ENCODE measurements around the gene OR8K1.

The OR8K1 gene

DNA sequence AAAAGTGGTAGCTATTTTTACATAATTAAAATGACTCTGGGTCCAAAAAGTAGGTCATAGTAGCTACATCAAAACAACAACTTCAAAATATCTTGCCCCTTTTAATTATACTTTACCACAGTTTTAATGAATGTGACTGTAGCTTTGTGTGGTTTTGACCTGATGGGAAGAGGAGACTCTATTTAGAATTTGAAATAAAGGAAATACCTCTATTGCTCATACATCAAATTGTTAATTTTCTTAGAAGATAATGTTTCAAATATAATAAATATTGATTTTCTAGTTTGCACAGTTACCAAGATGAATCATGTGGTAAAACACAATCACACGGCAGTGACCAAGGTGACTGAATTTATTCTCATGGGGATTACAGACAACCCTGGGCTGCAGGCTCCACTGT lies at the start of gene OR8K1:
Gene OR8K1 (plus strand): TSS at position 301 of the 400 bp plus-strand sequence. CDS start 0 bp downstream, at position 301.
- H3K27me3 ChIP-seq = no peaks in the 10 kb centered on the region
- TF ChIP-seq Cebpa-rat (IDR thresholded peaks at IDR 0.05) = no peak
- no peak within 1 kb of the TSS for H3K9ac ChIP-seq
- H3K36me3 ChIP-seq = no peaks in the 10 kb centered on the region
- no peaks in the 10 kb centered on the region for H3K9me3 ChIP-seq (replicated peaks in 1 of 11)
- no peaks in the 10 kb centered on the region for H3K4me1 ChIP-seq
- no peaks in the 10 kb centered on the region for H4K20me1 ChIP-seq
- H3K27ac ChIP-seq = no peak within 1 kb of the TSS
- H3K4me3 ChIP-seq = no peak within 1 kb of the TSS
- H3K4me2 ChIP-seq = no peak within 1 kb of the TSS

DNA sequence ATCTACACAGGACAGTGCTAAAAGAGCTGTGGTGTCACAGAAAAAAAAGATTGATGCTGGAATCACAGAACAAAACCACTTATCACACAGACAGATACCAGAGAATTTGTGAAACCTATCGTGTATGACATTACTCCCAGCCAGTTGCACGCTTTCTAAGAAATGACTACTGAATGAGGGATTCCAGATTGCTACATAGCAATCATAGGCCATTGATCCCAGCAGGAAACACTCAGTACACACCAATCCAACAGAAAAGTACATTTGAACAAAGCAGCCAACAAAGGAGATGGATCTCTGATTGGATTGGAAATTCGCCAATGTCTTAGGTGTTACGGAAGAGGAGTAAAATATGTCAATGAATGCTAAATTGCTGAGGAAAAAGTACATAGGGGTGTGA lies 48.9 kb upstream of the OR8K1 start:
- Histone ChIP-seq H3K9ac (no peak overlapping the region), H3K27ac (no peak overlapping the region), H3K4me2 (no peak overlapping the region), H3K9me3 (replicated peaks in 1 of 11) (no peaks in the 10 kb centered on the region), H3K36me3 (no peaks in the 10 kb centered on the region), H4K20me1 (no peaks in the 10 kb centered on the region), H3K4me1 (no peaks in the 10 kb centered on the region), H3K4me3 (no peak overlapping the region), H3K27me3 (no peaks in the 10 kb centered on the region)
- TF ChIP-seq Cebpa-rat (IDR thresholded peaks at IDR 0.05) = no peak

DNA sequence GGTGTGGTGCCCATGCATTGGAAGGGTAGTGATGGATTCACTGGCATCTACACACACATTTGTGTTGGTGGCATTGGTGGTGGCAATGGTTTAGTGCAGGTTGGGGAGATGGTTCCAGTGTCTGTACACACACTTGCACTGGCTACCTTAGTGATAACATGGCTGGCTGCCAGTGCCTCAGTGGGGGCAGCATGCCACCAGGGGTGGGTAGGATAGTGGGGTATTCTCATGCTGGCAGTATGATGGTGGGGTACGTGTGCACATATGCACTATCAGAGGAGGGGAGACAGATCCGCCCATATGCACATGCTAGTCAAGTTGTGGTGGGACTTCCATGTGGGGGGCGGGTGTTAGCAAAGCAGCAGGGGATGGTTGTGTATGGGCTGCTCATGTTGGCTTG lies 38.0 kb upstream of the OR8K1 start:
- Histone ChIP-seq H3K27ac (no peak overlapping the region), H3K9ac (no peak overlapping the region)

DNA sequence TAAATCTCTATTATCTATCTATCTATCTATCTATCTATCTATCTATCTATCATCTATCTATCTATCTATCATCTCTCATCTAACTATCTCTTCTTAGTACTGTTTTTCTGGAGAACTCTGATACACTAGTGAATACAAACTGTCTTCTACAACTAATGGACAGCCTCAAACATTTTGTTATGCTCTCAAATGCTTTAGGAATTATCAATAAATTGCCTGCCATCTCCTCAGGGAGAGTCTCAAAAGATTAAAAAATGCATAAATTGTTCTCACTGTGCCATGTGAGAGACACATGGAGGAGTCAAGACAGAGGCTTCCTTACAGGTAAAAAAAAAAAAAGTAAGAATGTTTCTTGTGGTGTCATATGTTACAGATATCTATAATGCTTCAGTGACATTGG lies 31.0 kb upstream of the OR8K1 start, which contains the start of gene OR8K3:
Gene OR8K3 (plus strand): TSS at position 301 of the 400 bp plus-strand sequence. CDS start 3,163 bp downstream, outside the sequence.
- Histone ChIP-seq H3K9me3 (replicated peaks in 1 of 11) (no peaks in the 10 kb centered on the region), H3K36me3 (no peaks in the 10 kb centered on the region)

More for the DNA sequence above, 38.0 kb upstream of the OR8K1 start:
- no peak overlapping the region for H3K4me2 ChIP-seq
- no peaks in the 10 kb centered on the region for H4K20me1 ChIP-seq
- TF ChIP-seq Cebpa-rat (IDR thresholded peaks at IDR 0.05) = no peak
- H3K27me3 ChIP-seq = no peaks in the 10 kb centered on the region
- no peaks in the 10 kb centered on the region for H3K4me1 ChIP-seq
- H3K4me3 ChIP-seq = no peak overlapping the region
- peaks cover 0 to 5% (median 0%) of the 10 kb centered on the region in 11 experiments; a peak in 2 of 22 replicates for H3K9me3 ChIP-seq (replicated peaks in 1 of 11)
- no peaks in the 10 kb centered on the region for H3K36me3 ChIP-seq

DNA sequence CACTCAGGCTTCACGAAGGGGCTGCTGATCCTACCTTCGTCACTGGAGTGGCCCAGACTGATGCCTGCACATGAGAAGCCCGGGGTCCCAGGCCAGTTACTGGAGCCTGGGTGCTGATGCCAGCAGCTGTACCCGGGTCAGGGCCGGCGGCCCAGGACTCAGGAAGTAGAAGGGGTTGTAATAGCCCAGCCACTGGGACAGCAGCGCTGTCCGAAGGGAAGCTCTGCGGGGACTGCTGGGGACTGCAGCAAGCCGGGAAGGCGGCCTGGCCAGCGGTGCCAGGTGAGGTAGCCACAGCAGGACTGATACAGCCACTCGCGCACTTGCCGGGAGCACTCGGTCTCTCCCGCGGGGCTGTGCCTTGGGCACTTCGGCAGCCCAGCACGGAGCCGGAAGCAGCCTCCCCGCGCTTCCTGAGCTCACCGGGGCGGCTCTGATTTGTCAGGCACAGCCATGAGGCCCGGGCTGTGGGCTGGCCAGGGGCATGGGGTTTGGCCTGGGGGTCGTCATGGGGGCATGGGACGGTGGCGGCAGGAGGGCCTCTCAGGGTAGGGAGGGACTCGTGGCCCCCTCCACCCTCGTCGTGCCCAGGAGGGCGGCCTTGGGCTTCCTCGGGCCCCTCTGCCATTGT lies 13.9 kb upstream of the OR8K1 start:
- H3K27ac ChIP-seq = no peak overlapping the region

More for the DNA sequence above, 31.0 kb upstream of the OR8K1 start, which contains the start of gene OR8K3:
- Histone ChIP-seq H3K4me3 (no peak within 1 kb of the TSS), H3K27me3 (no peaks in the 10 kb centered on the region), H4K20me1 (no peaks in the 10 kb centered on the region), H3K27ac (no peak within 1 kb of the TSS), H3K4me2 (no peak within 1 kb of the TSS), H3K9ac (no peak within 1 kb of the TSS), H3K4me1 (no peaks in the 10 kb centered on the region)
- TF ChIP-seq Cebpa-rat (IDR thresholded peaks at IDR 0.05) = no peak

DNA sequence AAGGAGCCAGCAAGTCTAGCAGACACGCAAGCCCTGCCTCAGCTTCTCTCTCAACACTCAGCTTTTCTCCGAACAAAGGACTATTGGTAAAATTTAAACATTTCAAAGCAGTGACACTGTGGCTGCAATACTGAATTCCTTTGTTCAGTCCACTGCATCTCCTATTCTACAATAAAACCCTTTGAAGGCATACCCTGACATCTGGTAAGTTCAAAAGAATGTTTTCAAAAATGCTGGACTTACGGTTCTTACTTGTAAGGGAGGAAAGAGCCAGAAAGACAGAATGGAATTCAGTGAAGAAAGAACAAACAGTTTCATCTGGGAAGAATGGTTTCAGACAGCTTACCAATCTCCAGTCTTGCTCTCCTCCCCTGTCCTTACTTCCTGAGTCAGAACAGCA lies 12.7 kb upstream of the OR8K1 start:
- no peaks in the 10 kb centered on the region for H3K4me1 ChIP-seq

More for the DNA sequence above, 13.9 kb upstream of the OR8K1 start:
- no peak for TF ChIP-seq Cebpa-rat (IDR thresholded peaks at IDR 0.05)
- no peaks in the 10 kb centered on the region for H4K20me1 ChIP-seq
- 0 out of 22 replicates have a peak, but pooled peaks cover 0 to 7% (median 0%) of the 10 kb centered on the region in 11 experiments for H3K9me3 ChIP-seq (replicated peaks in 1 of 11)
- H3K27me3 ChIP-seq = no peaks in the 10 kb centered on the region
- no peak overlapping the region for H3K4me3 ChIP-seq
- no peaks in the 10 kb centered on the region for H3K4me1 ChIP-seq
- no peaks in the 10 kb centered on the region for H3K36me3 ChIP-seq
- H3K4me2 ChIP-seq = no peak overlapping the region
- no peak overlapping the region for H3K9ac ChIP-seq

DNA sequence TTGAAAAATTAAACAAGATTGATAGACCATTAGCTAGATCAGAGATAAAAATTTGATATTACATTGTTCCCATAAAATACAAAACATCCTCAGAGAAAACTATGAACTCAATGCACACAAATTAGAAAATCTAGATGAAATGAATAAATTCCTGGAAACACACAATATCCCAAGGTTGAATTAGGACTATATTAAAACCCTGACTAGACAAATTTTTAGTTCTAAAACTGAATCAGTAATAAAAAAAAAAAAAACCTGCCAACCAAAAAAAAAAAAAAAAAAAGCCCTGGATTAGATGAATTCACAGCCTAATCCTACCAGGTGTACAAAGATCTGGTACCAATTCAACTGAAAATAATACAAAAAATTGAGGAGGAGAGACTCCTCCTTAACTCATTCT lies 5.5 kb upstream of the OR8K1 start:
- Histone ChIP-seq H3K4me1 (no peaks in the 10 kb centered on the region), H3K9ac (no peak overlapping the region), H3K36me3 (no peaks in the 10 kb centered on the region), H3K9me3 (replicated peaks in 1 of 11) (no peaks in the 10 kb centered on the region), H3K27ac (no peak overlapping the region), H3K4me2 (no peak overlapping the region), H3K27me3 (no peaks in the 10 kb centered on the region), H3K4me3 (no peak overlapping the region), H4K20me1 (no peaks in the 10 kb centered on the region)
- TF ChIP-seq Cebpa-rat (IDR thresholded peaks at IDR 0.05) = no peak

More for the DNA sequence above, 12.7 kb upstream of the OR8K1 start:
- no peaks in the 10 kb centered on the region for H3K36me3 ChIP-seq
- no peak overlapping the region for H3K27ac ChIP-seq
- no peak for TF ChIP-seq Cebpa-rat (IDR thresholded peaks at IDR 0.05)
- H3K4me3 ChIP-seq = no peak overlapping the region
- no peak overlapping the region for H3K9ac ChIP-seq
- H3K27me3 ChIP-seq = no peaks in the 10 kb centered on the region
- no peak overlapping the region for H3K4me2 ChIP-seq
- H3K9me3 ChIP-seq (replicated peaks in 1 of 11) = 0 out of 22 replicates have a peak, but pooled peaks cover 0 to 7% (median 0%) of the 10 kb centered on the region in 11 experiments
- H4K20me1 ChIP-seq = no peaks in the 10 kb centered on the region

DNA sequence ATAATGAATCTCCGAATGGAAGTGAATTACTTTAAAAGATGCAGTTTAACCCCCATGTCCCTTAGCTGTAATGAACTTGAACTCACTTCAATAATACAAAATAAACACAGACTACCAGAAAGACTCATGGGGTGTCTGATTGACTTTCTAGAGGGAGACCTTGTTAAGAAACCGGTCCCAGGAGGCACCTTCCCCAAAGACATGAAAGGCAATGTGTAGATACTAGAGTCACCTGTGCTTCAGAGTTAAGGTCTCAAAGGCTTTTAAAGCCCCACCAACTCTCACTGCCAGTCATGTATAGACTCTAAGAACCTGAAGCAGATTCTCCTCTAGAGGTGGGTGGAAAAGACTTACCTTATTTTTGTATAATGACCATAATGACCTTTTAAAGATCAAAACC lies 8.2 kb downstream of the OR8K1 start, which contains the start of gene OR8J1:
Gene OR8J1 (plus strand): TSS at position 301 of the 400 bp plus-strand sequence. CDS start 5,956 bp downstream, outside the sequence.
- no peaks in the 10 kb centered on the region for H3K36me3 ChIP-seq
- H3K4me1 ChIP-seq = no peaks in the 10 kb centered on the region
- TF ChIP-seq Cebpa-rat (IDR thresholded peaks at IDR 0.05) = no peak
- no peaks in the 10 kb centered on the region for H4K20me1 ChIP-seq
- H3K27me3 ChIP-seq = no peaks in the 10 kb centered on the region
- H3K9me3 ChIP-seq (replicated peaks in 1 of 11) = no peaks in the 10 kb centered on the region
- no peak within 1 kb of the TSS for H3K27ac ChIP-seq
- H3K9ac ChIP-seq = no peak within 1 kb of the TSS
- H3K4me2 ChIP-seq = no peak within 1 kb of the TSS
- no peak within 1 kb of the TSS for H3K4me3 ChIP-seq

DNA sequence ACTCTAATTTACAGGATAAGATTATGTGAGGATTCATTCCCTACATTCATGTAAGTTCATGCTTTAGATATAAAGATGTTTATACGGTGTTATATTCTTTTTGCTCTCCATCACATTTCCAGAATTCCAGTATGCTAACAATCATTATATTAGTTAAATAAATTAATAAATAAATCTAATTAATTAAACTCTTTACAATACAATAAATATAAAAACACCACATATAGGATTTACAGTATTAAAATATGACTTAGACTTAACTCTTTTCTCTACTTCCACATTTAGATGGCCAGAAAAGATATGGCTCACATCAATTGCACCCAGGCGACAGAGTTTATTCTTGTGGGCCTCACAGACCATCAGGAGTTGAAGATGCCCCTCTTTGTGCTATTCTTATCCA lies 29.5 kb downstream of the OR8K1 start, which contains the start of gene OR8U1:
Gene OR8U1 (plus strand): TSS at position 301 of the 400 bp plus-strand sequence. CDS start 0 bp downstream, at position 301.
- no peak within 1 kb of the TSS for H3K27ac ChIP-seq
- H3K4me1 ChIP-seq = no peaks in the 10 kb centered on the region
- H3K4me3 ChIP-seq = no peak within 1 kb of the TSS
- no peak within 1 kb of the TSS for H3K4me2 ChIP-seq
- H3K9me3 ChIP-seq (replicated peaks in 1 of 11) = no peaks in the 10 kb centered on the region
- no peak for TF ChIP-seq Cebpa-rat (IDR thresholded peaks at IDR 0.05)
- no peaks in the 10 kb centered on the region for H4K20me1 ChIP-seq
- no peaks in the 10 kb centered on the region for H3K27me3 ChIP-seq
- H3K36me3 ChIP-seq = no peaks in the 10 kb centered on the region
- no peak within 1 kb of the TSS for H3K9ac ChIP-seq

DNA sequence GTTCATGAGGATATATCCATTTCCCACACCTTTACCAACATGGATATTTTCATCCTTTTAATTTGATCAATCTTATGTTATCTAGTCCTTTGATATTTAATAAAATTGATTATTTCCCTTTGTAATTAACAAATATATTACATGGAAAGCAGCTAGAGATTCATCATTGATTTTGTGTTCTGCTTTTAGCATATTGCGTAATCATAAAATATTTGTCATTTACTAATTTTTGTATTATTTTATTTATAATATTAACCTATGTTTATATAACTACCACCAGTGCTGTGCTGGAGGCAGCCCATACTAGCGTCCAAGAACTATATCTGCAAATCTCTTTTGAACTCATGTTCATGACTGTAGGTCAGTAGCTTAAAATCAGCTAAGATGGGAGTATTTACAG lies 34.3 kb downstream of the OR8K1 start:
- Histone ChIP-seq H3K36me3 (no peaks in the 10 kb centered on the region), H3K4me3 (no peak overlapping the region), H3K27ac (no peak overlapping the region), H3K4me2 (no peak overlapping the region), H3K9ac (no peak overlapping the region), H3K4me1 (no peaks in the 10 kb centered on the region), H3K27me3 (no peaks in the 10 kb centered on the region), H3K9me3 (replicated peaks in 1 of 11) (no peaks in the 10 kb centered on the region), H4K20me1 (no peaks in the 10 kb centered on the region)
- TF ChIP-seq Cebpa-rat (IDR thresholded peaks at IDR 0.05) = peak in 3 of 11 experiments; percentile 46 to 85 (median 59); a peak in 6 of 22 replicates

All from BLaER1 treated with 17β-estradiol and CSF1 and Interleukin-3, amounts not matched to agents 10 nM and 100 nM (cell line).